C4-2B (cell line): ENCODE results near the gene GRP.

Experiments used
- ZFX ChIP-seq: fragments of 450-650 bp; IDR thresholded peaks from 2 replicates; pipeline ENCODE4 v1.6.1; 2017
- TF ChIP-seq, protein P1 (sequence below): fragments of 450-650 bp; conservative IDR thresholded peaks from 2 replicates; pipeline ENCODE4 v1.5.1; 2017; ENCODE audit warnings: mild to moderate bottlenecking

GRCh38 chr18:59246796-59247195, 26.8 kb downstream of the GRP start:
- TF ChIP-seq, protein P1, sequence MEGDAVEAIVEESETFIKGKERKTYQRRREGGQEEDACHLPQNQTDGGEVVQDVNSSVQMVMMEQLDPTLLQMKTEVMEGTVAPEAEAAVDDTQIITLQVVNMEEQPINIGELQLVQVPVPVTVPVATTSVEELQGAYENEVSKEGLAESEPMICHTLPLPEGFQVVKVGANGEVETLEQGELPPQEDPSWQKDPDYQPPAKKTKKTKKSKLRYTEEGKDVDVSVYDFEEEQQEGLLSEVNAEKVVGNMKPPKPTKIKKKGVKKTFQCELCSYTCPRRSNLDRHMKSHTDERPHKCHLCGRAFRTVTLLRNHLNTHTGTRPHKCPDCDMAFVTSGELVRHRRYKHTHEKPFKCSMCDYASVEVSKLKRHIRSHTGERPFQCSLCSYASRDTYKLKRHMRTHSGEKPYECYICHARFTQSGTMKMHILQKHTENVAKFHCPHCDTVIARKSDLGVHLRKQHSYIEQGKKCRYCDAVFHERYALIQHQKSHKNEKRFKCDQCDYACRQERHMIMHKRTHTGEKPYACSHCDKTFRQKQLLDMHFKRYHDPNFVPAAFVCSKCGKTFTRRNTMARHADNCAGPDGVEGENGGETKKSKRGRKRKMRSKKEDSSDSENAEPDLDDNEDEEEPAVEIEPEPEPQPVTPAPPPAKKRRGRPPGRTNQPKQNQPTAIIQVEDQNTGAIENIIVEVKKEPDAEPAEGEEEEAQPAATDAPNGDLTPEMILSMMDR, result no peak
- TF ChIP-seq ZFX, result no peak
